ENCODE measurements around the gene CCL1. TPM values are rescaled to one million over a fixed set of nuclear protein-coding genes. Genes with fewer than 3 reads are reported as not detected.

CCL1 gene
- total and polyA plus RNA-seq, 7 donors, result not detected

- H3K9me3 ChIP-seq, result no peaks in the 10 kb centered on the region
- no peak overlapping the region for H3K4me3 ChIP-seq
- no peak for ATAC-seq
- H3K27me3 ChIP-seq (ENCODE audit: insufficient read depth in 3 of 3, low read length in 2 of 3), result peaks cover 0 to 9% (median 0%) of the 10 kb centered on the region in 3 donors
- TF ChIP-seq CTCF (IDR thresholded peaks at IDR 0.05), result no peak
- no peaks in the 10 kb centered on the region for H3K36me3 ChIP-seq (ENCODE audit: insufficient read depth in 1 of 2, low read depth in 1 of 2)
- H3K4me1 ChIP-seq, result no peaks in the 10 kb centered on the region
- no peak overlapping the region for H3K27ac ChIP-seq
- intact Hi-C loops (cut with DNase I), result no loop called here
- WGBS, 3 donors, result 52 to 60% (median 56%) methylated on average over 1 of the region's 1 CpG
- no peak for DNase-seq
Measured at GRCh38 chr17:34399725-34400124, 36.7 kb upstream of the CCL1 start.

- DNase-seq (no peak), ATAC-seq (no peak)
- no peaks in the 10 kb centered on the region for H3K4me1 ChIP-seq
- H3K27me3 ChIP-seq (ENCODE audit: insufficient read depth in 3 of 3, low read length in 2 of 3), result peaks cover 0 to 9% (median 0%) of the 10 kb centered on the region in 3 donors
- no peaks in the 10 kb centered on the region for H3K9me3 ChIP-seq
- H3K4me3 ChIP-seq, result no peak overlapping the region
- no peaks in the 10 kb centered on the region for H3K36me3 ChIP-seq (ENCODE audit: insufficient read depth in 1 of 2, low read depth in 1 of 2)
- intact Hi-C loops (cut with DNase I), result no loop called here
- no peak for TF ChIP-seq CTCF (IDR thresholded peaks at IDR 0.05)
- 37 to 48% (median 38%) methylated on average over 2 of the region's 2 CpGs for WGBS, 3 donors
- no peak overlapping the region for H3K27ac ChIP-seq
Measured at GRCh38 chr17:34398990-34399389, 36.0 kb upstream of the CCL1 start.

GRCh38 chr17:34397265-34397664, 34.2 kb upstream of the CCL1 start:
- TF ChIP-seq CTCF (IDR thresholded peaks at IDR 0.05), result no peak
- Histone ChIP-seq H3K4me3 (no peak overlapping the region), H3K36me3 (ENCODE audit: insufficient read depth in 1 of 2, low read depth in 1 of 2) (no peaks in the 10 kb centered on the region), H3K27me3 (ENCODE audit: insufficient read depth in 3 of 3, low read length in 2 of 3) (peaks cover 0 to 9% (median 0%) of the 10 kb centered on the region in 3 donors), H3K9me3 (no peaks in the 10 kb centered on the region), H3K27ac (no peak overlapping the region), H3K4me1 (no peaks in the 10 kb centered on the region)
- ATAC-seq (no peak), DNase-seq (no peak)
- intact Hi-C loops (cut with DNase I), result no loop called here

- Histone ChIP-seq H3K4me1 (no peaks in the 10 kb centered on the region), H3K4me3 (no peak overlapping the region), H3K27me3 (ENCODE audit: insufficient read depth in 3 of 3, low read length in 2 of 3) (no peaks in the 10 kb centered on the region), H3K9me3 (no peaks in the 10 kb centered on the region), H3K36me3 (ENCODE audit: insufficient read depth in 1 of 2, low read depth in 1 of 2) (no peaks in the 10 kb centered on the region), H3K27ac (no peak overlapping the region)
- ATAC-seq (no peak), DNase-seq (no peak)
- 71 to 86% (median 74%) methylated on average over 3 of the region's 3 CpGs for WGBS, 3 donors
- intact Hi-C loops (cut with DNase I), result no loop called here
- TF ChIP-seq CTCF (IDR thresholded peaks at IDR 0.05), result no peak
Measured at GRCh38 chr17:34393401-34393800, 30.4 kb upstream of the CCL1 start.

GRCh38 chr17:34391241-34391640, 28.2 kb upstream of the CCL1 start:
- no peak for DNase-seq
- Histone ChIP-seq H3K4me1 (no peaks in the 10 kb centered on the region), H3K27ac (no peak overlapping the region), H3K9me3 (no peaks in the 10 kb centered on the region), H3K27me3 (ENCODE audit: insufficient read depth in 3 of 3, low read length in 2 of 3) (no peaks in the 10 kb centered on the region), H3K4me3 (no peak overlapping the region), H3K36me3 (ENCODE audit: insufficient read depth in 1 of 2, low read depth in 1 of 2) (no peaks in the 10 kb centered on the region)
- no peak for TF ChIP-seq CTCF (IDR thresholded peaks at IDR 0.05)
- intact Hi-C loops (cut with DNase I), result no loop called here
- 63 to 73% (median 66%) methylated on average over 2 of the region's 2 CpGs for WGBS, 3 donors
- no peak for ATAC-seq
